GM12801 (cell line): ENCODE measurements around the gene VWA8.

Source experiments
- CTCF ChIP-seq: IDR thresholded peaks from one replicate; pipeline ENCODE4 v1.5.1; 2011; ENCODE audit warnings: control low read depth; ENCODE audit not compliant: insufficient read length; ENCODE audit errors: extremely low read depth

Gene VWA8

GRCh38 chr13:41812237-41812636 is 148.7 kb downstream of the VWA8 start:
- TF ChIP-seq CTCF = no peak

GRCh38 chr13:41811588-41812021 is 149.3 kb downstream of the VWA8 start:
- TF ChIP-seq CTCF = no peak

GRCh38 chr13:41809962-41810361 is 150.9 kb downstream of the VWA8 start:
- TF ChIP-seq CTCF = no peak

- no peak for TF ChIP-seq CTCF
Observed at GRCh38 chr13:41802684-41803444, 158.0 kb downstream of the VWA8 start.

GRCh38 chr13:41802043-41802683 is 158.7 kb downstream of the VWA8 start:
- TF ChIP-seq CTCF = no peak

GRCh38 chr13:41791056-41791455 is 169.9 kb downstream of the VWA8 start:
- TF ChIP-seq CTCF = no peak

- no peak for TF ChIP-seq CTCF
Observed at GRCh38 chr13:41788552-41788951, 172.4 kb downstream of the VWA8 start.
